ENCODE measurements around the gene RASGRF1. TPM values are rescaled to one million over a fixed set of nuclear protein-coding genes. Genes with fewer than 3 reads are reported as not detected.

The RASGRF1 gene
- total RNA-seq, 1 donor from 2014 or later, result 1.2 TPM

GRCh38 chr15:79094611-79095021 is 4.0 kb upstream of the RASGRF1 start:
- no peak for DNase-seq (ENCODE audit: low read depth)

- no peak for DNase-seq (ENCODE audit: low read depth)
These were observed 2.9 kb upstream of the RASGRF1 start for GRCh38 chr15:79093352-79093935.

GRCh38 chr15:79092382-79092781 is 1.8 kb upstream of the RASGRF1 start:
- DNase-seq (ENCODE audit: low read depth), result no peak

GRCh38 chr15:79091204-79091867 is 756 bp upstream of the RASGRF1 start:
- no peak for DNase-seq (ENCODE audit: low read depth)

GRCh38 chr15:79089890-79090486 is 592 bp downstream of the RASGRF1 start:
- no peak for DNase-seq (ENCODE audit: low read depth)

- DNase-seq (ENCODE audit: low read depth), result no peak
These were observed 1.2 kb downstream of the RASGRF1 start for GRCh38 chr15:79089331-79089889.

GRCh38 chr15:79088426-79089205 is 2.0 kb downstream of the RASGRF1 start:
- DNase-seq (ENCODE audit: low read depth), result no peak

GRCh38 chr15:79086814-79087213 is 3.8 kb downstream of the RASGRF1 start:
- no peak for DNase-seq (ENCODE audit: low read depth)

- no peak for DNase-seq (ENCODE audit: low read depth)
These were observed 6.1 kb downstream of the RASGRF1 start for GRCh38 chr15:79084308-79084968.

- no peak for DNase-seq (ENCODE audit: low read depth)
These were observed 7.4 kb downstream of the RASGRF1 start for GRCh38 chr15:79083154-79083553.

- DNase-seq (ENCODE audit: low read depth), result no peak
These were observed 8.1 kb downstream of the RASGRF1 start for GRCh38 chr15:79082363-79083070.

GRCh38 chr15:79078763-79079410 is 11.7 kb downstream of the RASGRF1 start:
- no peak for DNase-seq (ENCODE audit: low read depth)

GRCh38 chr15:79078003-79078402 is 12.6 kb downstream of the RASGRF1 start:
- DNase-seq (ENCODE audit: low read depth), result no peak

- no peak for DNase-seq (ENCODE audit: low read depth)
These were observed 13.9 kb downstream of the RASGRF1 start for GRCh38 chr15:79076661-79077060.

- no peak for DNase-seq (ENCODE audit: low read depth)
These were observed 15.3 kb downstream of the RASGRF1 start for GRCh38 chr15:79075256-79075655.

GRCh38 chr15:79073336-79073735 is 17.2 kb downstream of the RASGRF1 start:
- no peak for DNase-seq (ENCODE audit: low read depth)

GRCh38 chr15:79071901-79072300 is 18.7 kb downstream of the RASGRF1 start:
- no peak for DNase-seq (ENCODE audit: low read depth)

GRCh38 chr15:79068790-79069189 is 21.8 kb downstream of the RASGRF1 start:
- DNase-seq (ENCODE audit: low read depth), result no peak

GRCh38 chr15:79067969-79068368 is 22.6 kb downstream of the RASGRF1 start:
- DNase-seq (ENCODE audit: low read depth), result no peak

- DNase-seq (ENCODE audit: low read depth), result no peak
These were observed 23.3 kb downstream of the RASGRF1 start for GRCh38 chr15:79067072-79067833.
